Measurements from ENCODE around the gene GEMIN7. TPM values are rescaled to one million over a fixed set of nuclear protein-coding genes. Genes with fewer than 3 reads are reported as not detected.

Gene GEMIN7
- total RNA-seq, 1 donor from 2014 or later = 63.6 TPM

GRCh38 chr19:45140144-45140503, 61.1 kb downstream of the GEMIN7 start:
- Histone ChIP-seq H3K27me3 (ENCODE audit: control insufficient read depth, insufficient read depth, low read length) (no peaks in the 10 kb centered on the region), H3K36me3 (ENCODE audit: control insufficient read depth, insufficient read depth, low read length) (peaks cover 3% of the 10 kb centered on the region), H3K4me3 (ENCODE audit: low read depth, low read length) (no peak overlapping the region)
- DNase-seq (ENCODE audit: low read depth) = no peak
- no peak for TF ChIP-seq CTCF (IDR thresholded peaks at IDR 0.05; ENCODE audit: insufficient read depth, low read length, poor library complexity, severe bottlenecking)

- H3K27me3 ChIP-seq (ENCODE audit: control insufficient read depth, insufficient read depth, low read length) = no peaks in the 10 kb centered on the region
- no peak overlapping the region for H3K4me3 ChIP-seq (ENCODE audit: low read depth, low read length)
- no peak for TF ChIP-seq CTCF (IDR thresholded peaks at IDR 0.05; ENCODE audit: insufficient read depth, low read length, poor library complexity, severe bottlenecking)
- H3K36me3 ChIP-seq (ENCODE audit: control insufficient read depth, insufficient read depth, low read length) = peaks cover 3% of the 10 kb centered on the region
- no peak for DNase-seq (ENCODE audit: low read depth)
These were observed 61.5 kb downstream of the GEMIN7 start for GRCh38 chr19:45140533-45140932.

Other genes starting within 250 kb of the GEMIN7 start
- 240 and 243 TPM in 2 replicates for gene NECTIN2, start 233.0 kb upstream of the GEMIN7 start, total RNA-seq
- gene TOMM40, start 188.0 kb upstream of the GEMIN7 start, total RNA-seq = 65.3 and 73.7 TPM in 2 replicates
- gene APOE, start 173.5 kb upstream of the GEMIN7 start, total RNA-seq = 89.0 and 98.1 TPM in 2 replicates
- gene APOC1, start 164.7 kb upstream of the GEMIN7 start, total RNA-seq = 1.9 and 3.5 TPM in 2 replicates
- gene APOC4, start 137.0 kb upstream of the GEMIN7 start, total RNA-seq = not detected in 2 replicates
- not detected in 2 replicates for gene APOC2, start 133.2 kb upstream of the GEMIN7 start, total RNA-seq
- 58.0 and 74.8 TPM in 2 replicates for gene CLPTM1, start 123.9 kb upstream of the GEMIN7 start, total RNA-seq
- gene RELB, start 77.8 kb upstream of the GEMIN7 start, total RNA-seq = 60.0 and 76.7 TPM in 2 replicates
- gene CLASRP, start 40.2 kb upstream of the GEMIN7 start, total RNA-seq = 65.7 and 77.9 TPM in 2 replicates
- 1.0 and 1.1 TPM in 2 replicates for gene ZNF296, start 2.8 kb upstream of the GEMIN7 start, total RNA-seq
- gene PPP1R37, start 13.9 kb downstream of the GEMIN7 start, total RNA-seq = 36.5 and 52.0 TPM in 2 replicates
- 0.07 and 0.46 TPM in 2 replicates for gene NKPD1, start 81.7 kb downstream of the GEMIN7 start, total RNA-seq
- 33.8 and 36.4 TPM in 2 replicates for gene TRAPPC6A, start 99.0 kb downstream of the GEMIN7 start, total RNA-seq
- 21.9 and 25.0 TPM in 2 replicates for gene BLOC1S3, start 99.5 kb downstream of the GEMIN7 start, total RNA-seq
- 0.27 TPM in 1 of 2 replicates, not detected in the other for gene EXOC3L2, start 166.1 kb downstream of the GEMIN7 start, total RNA-seq
- gene MARK4, start 172.0 kb downstream of the GEMIN7 start, total RNA-seq = 21.8 and 21.9 TPM in 2 replicates
- gene CKM, start 243.6 kb downstream of the GEMIN7 start, total RNA-seq = not detected in 2 replicates